Mesendoderm (in vitro differentiated cells): Measurements from ENCODE around the gene CEP164.

Experiments used
- DNase-seq: peaks from one replicate; pipeline ENCODE4 v3.0.0; 2013
- H2AK5ac ChIP-seq: 2 replicates; pipeline ENCODE4 v1.6.1; 2013; ENCODE audit warnings: low read length, inconsistent platforms
- H2BK120ac ChIP-seq: 2 replicates; pipeline ENCODE4 v1.6.1; 2013; ENCODE audit warnings: low read depth, mild to moderate bottlenecking, low read length, moderate library complexity, mixed read lengths
- H2BK15ac ChIP-seq: replicated peaks from 2 replicates; pipeline ENCODE4 v1.6.1; 2013; ENCODE audit warnings: low read depth, mild to moderate bottlenecking, moderate library complexity
- H2BK5ac ChIP-seq: 2 replicates; pipeline ENCODE4 v1.6.1; 2013; ENCODE audit warnings: low read length, inconsistent platforms
- H3K18ac ChIP-seq: 2 replicates; pipeline ENCODE4 v1.6.1; 2013; ENCODE audit warnings: mild to moderate bottlenecking, low read length, mixed read lengths
- H3K23ac ChIP-seq: one replicate; pipeline ENCODE4 v1.6.1; 2013; ENCODE audit warnings: low read length
- H3K27ac ChIP-seq: 2 replicates; pipeline ENCODE4 v1.5.1; 2013; ENCODE audit warnings: low read depth, mild to moderate bottlenecking, inconsistent platforms, low read length, moderate library complexity
- H3K27me3 ChIP-seq: 2 replicates; pipeline ENCODE4 v1.6.1; 2013; ENCODE audit warnings: low read length, control low read depth, mild to moderate bottlenecking, inconsistent platforms; ENCODE audit not compliant: insufficient read depth, poor library complexity
- H3K36me3 ChIP-seq: 2 replicates; pipeline ENCODE4 v1.6.1; 2013; ENCODE audit warnings: low read length, inconsistent platforms; ENCODE audit not compliant: control insufficient read depth, insufficient read depth
- H3K4ac ChIP-seq: one replicate; pipeline ENCODE4 v1.6.1; 2013; ENCODE audit warnings: low read depth, mild to moderate bottlenecking, low read length, moderate library complexity
- H3K4me1 ChIP-seq: 2 replicates; pipeline ENCODE4 v1.6.1; 2013; ENCODE audit warnings: low read depth, low read length, inconsistent platforms; ENCODE audit not compliant: control insufficient read depth
- H3K4me2 ChIP-seq: 2 replicates; pipeline ENCODE4 v1.6.1; 2013; ENCODE audit warnings: low read length
- H3K4me3 ChIP-seq: 2 replicates; pipeline ENCODE4 v1.5.1; 2013; ENCODE audit warnings: mild to moderate bottlenecking, low read length
- H3K56ac ChIP-seq: one replicate; pipeline ENCODE4 v1.6.1; 2013; ENCODE audit warnings: low read length
- H3K79me1 ChIP-seq: 2 replicates; pipeline ENCODE4 v1.6.1; 2013; ENCODE audit warnings: low read length, inconsistent platforms
- H3K79me2 ChIP-seq: 2 replicates; pipeline ENCODE4 v1.6.1; 2013; ENCODE audit warnings: mild to moderate bottlenecking, low read length; ENCODE audit not compliant: control insufficient read depth, insufficient read depth
- H3K9ac ChIP-seq: 2 replicates; pipeline ENCODE4 v1.6.1; 2013; ENCODE audit warnings: low read length, inconsistent platforms
- H4K5ac ChIP-seq: one replicate; pipeline ENCODE4 v1.6.1; 2013; ENCODE audit warnings: low read length
- H4K8ac ChIP-seq: one replicate; pipeline ENCODE4 v1.6.1; 2013; ENCODE audit warnings: low read depth, mild to moderate bottlenecking, control low read depth, low read length, moderate library complexity
- WGBS: extraction: QIAGEN DNeasy Blood & Tissue Kit; methylation state at CpG from one replicate; pipeline ENCODE4 v1.1.7; 2013; ENCODE audit warnings: low lambda C conversion rate, missing lambda C conversion rate; ENCODE audit not compliant: insufficient coverage; ENCODE audit errors: extremely low coverage; 5-methylcytosine and 5-hydroxymethylcytosine counted together

Gene CEP164

DNA sequence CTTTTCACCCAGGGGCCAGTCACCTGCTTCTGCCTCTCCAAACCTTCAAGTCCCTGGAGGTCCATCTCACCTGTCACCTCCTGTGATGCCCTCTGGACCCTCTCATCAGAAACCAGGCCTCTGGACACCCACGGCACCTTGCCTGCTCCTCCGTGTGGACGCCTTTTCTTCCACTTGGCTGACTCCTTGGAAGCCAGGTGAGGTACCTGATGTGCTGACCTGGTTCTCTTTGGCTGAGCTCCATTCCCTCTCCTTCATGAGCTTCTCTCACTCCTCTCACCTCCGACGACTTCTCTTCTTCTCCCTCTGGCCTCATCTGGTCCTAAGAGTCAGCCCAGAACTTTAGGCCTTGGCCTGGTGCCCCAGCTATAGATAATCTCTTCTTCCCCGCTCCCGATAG is 99.3 kb downstream of the CEP164 start:
- H4K8ac ChIP-seq: no peak overlapping the region
- H3K79me1 ChIP-seq: no peaks in the 10 kb centered on the region
- H2BK5ac ChIP-seq: no peak overlapping the region
- no peak overlapping the region for H3K4me3 ChIP-seq
- no peak overlapping the region for H3K4me2 ChIP-seq
- no peak overlapping the region for H3K18ac ChIP-seq
- no peak overlapping the region for H2BK120ac ChIP-seq
- no peak for DNase-seq
- no peak overlapping the region for H3K23ac ChIP-seq
- no peak overlapping the region for H3K27ac ChIP-seq
- no peak overlapping the region for H4K5ac ChIP-seq
- H2BK15ac ChIP-seq: no peak overlapping the region
- no peaks in the 10 kb centered on the region for H3K79me2 ChIP-seq
- H3K56ac ChIP-seq: no peak overlapping the region
- no peaks in the 10 kb centered on the region for H3K27me3 ChIP-seq
- no peak overlapping the region for H2AK5ac ChIP-seq
- H3K4ac ChIP-seq: no peak overlapping the region
- no CpG with 5 or more reads among the region's 7 CpGs for WGBS
- no peaks in the 10 kb centered on the region for H3K36me3 ChIP-seq
- peaks cover 4% of the 10 kb centered on the region for H3K4me1 ChIP-seq
- no peak overlapping the region for H3K9ac ChIP-seq

DNA sequence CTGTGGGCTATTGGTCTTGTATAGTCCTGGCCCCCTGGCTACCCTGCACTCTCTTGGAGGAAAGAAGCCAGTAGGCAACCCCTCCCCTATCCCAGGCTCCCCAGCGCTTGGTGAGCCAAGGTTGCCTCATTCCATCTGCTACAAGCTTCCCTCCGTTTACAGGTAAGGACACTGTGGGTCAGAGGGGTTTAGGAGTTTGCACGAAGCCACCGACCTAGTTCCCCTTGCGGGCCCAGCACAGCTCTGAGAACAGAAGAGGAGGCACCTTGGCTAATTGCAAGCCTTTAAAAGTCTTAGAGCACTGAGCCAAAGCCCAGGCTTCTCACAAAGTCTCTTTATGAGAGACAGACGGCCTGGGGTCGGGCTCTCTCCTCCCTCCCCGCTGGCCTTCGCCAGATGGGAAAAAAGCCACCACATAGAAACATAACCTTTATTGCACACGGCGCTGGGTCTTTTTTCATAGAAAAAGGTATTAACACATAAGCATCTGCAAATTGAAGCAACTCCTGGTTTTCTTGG is 99.8 kb downstream of the CEP164 start:
- no peaks in the 10 kb centered on the region for H3K27me3 ChIP-seq
- H3K36me3 ChIP-seq: no peaks in the 10 kb centered on the region
- H3K56ac ChIP-seq: no peak overlapping the region
- no peak overlapping the region for H3K23ac ChIP-seq
- H3K4me3 ChIP-seq: no peak overlapping the region
- no peak overlapping the region for H4K8ac ChIP-seq
- H2BK5ac ChIP-seq: no peak overlapping the region
- no peak overlapping the region for H2BK120ac ChIP-seq
- no peak overlapping the region for H2AK5ac ChIP-seq
- no peak overlapping the region for H4K5ac ChIP-seq
- no peak overlapping the region for H3K9ac ChIP-seq
- no peak overlapping the region for H3K27ac ChIP-seq
- WGBS: no CpG with 5 or more reads among the region's 11 CpGs
- no peaks in the 10 kb centered on the region for H3K79me2 ChIP-seq
- no peak for DNase-seq
- H3K18ac ChIP-seq: no peak overlapping the region
- peaks cover 4% of the 10 kb centered on the region for H3K4me1 ChIP-seq
- H2BK15ac ChIP-seq: no peak overlapping the region
- no peak overlapping the region for H3K4me2 ChIP-seq
- H3K4ac ChIP-seq: no peak overlapping the region
- no peaks in the 10 kb centered on the region for H3K79me1 ChIP-seq

DNA sequence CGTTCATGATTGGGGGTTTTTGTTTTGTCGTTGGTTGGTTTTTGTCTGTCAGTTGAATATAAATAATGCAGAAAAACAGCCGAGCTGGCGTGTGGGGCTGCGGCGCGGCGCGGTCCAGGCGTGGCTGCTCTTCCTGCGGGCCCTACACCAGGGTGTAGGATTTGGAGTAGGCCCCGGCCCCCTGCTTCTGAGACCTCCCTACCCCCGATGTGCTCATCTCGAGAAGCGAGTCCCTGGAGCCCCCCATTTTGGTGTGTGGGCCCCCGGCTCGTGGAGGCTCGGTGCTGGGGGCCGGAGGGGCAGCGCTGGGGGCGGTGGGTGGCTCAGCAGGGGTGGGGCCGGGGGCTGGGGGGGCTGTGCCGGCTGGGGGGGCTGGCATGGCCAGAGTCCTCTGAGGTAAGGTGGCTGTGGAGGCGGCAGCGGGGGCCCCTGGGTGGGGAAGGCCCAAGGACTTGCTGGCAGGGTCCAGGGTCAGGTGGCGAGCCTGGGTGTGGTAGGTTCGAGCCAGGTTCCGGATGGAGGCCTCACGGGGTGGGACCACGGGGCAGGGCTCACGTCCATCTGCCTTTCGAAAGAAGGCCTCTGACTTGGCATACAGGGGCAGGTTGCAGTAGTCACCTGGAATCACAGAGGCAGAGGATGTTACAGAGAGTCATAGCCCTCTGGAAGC is 100.7 kb downstream of the CEP164 start:
- H2AK5ac ChIP-seq: no peak overlapping the region
- no peak overlapping the region for H3K23ac ChIP-seq
- H3K4me1 ChIP-seq: peaks cover 4% of the 10 kb centered on the region
- H3K9ac ChIP-seq: no peak overlapping the region
- no peak overlapping the region for H2BK120ac ChIP-seq
- H3K36me3 ChIP-seq: no peaks in the 10 kb centered on the region
- no peak overlapping the region for H2BK5ac ChIP-seq
- H4K5ac ChIP-seq: no peak overlapping the region
- no peak overlapping the region for H2BK15ac ChIP-seq
- H3K27me3 ChIP-seq: no peaks in the 10 kb centered on the region
- H3K18ac ChIP-seq: peak overlapping the region; percentile 42
- no peak overlapping the region for H3K4ac ChIP-seq
- no peak overlapping the region for H3K56ac ChIP-seq
- no peak overlapping the region for H3K27ac ChIP-seq
- no CpG with 5 or more reads among the region's 32 CpGs for WGBS
- H3K4me2 ChIP-seq: no peak overlapping the region
- DNase-seq: no peak
- H4K8ac ChIP-seq: no peak overlapping the region
- H3K79me2 ChIP-seq: no peaks in the 10 kb centered on the region
- no peaks in the 10 kb centered on the region for H3K79me1 ChIP-seq
- H3K4me3 ChIP-seq: no peak overlapping the region

DNA sequence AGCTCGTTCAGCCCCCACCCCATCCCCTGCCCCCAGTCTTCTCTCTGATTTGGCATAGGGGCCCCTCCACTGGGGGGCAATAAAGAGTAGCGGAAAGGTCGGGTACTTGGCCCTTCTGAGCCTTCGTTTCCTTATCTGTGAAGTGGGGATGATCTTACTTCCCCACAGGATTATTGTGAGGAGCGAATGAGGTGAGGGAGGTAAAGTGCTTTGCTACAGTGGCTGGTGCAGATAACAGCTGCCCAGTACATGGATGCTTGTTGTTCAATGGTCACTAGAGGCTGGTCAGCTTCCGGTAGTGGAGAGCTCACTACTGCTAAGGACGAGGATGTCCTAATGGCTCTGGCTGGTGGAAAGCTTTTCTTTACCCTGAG is 101.2 kb downstream of the CEP164 start:
- no peak overlapping the region for H3K4me3 ChIP-seq
- H3K27ac ChIP-seq: no peak overlapping the region
- no peak overlapping the region for H2BK15ac ChIP-seq
- no peaks in the 10 kb centered on the region for H3K79me1 ChIP-seq
- no peak overlapping the region for H3K4ac ChIP-seq
- H3K79me2 ChIP-seq: no peaks in the 10 kb centered on the region
- H3K4me2 ChIP-seq: no peak overlapping the region
- H3K23ac ChIP-seq: no peak overlapping the region
- H4K8ac ChIP-seq: no peak overlapping the region
- H2BK120ac ChIP-seq: no peak overlapping the region
- H3K9ac ChIP-seq: no peak overlapping the region
- H3K18ac ChIP-seq: no peak overlapping the region
- WGBS: no CpG with 5 or more reads among the region's 7 CpGs
- no peak overlapping the region for H4K5ac ChIP-seq
- H2AK5ac ChIP-seq: no peak overlapping the region
- H3K56ac ChIP-seq: no peak overlapping the region
- H3K36me3 ChIP-seq: no peaks in the 10 kb centered on the region
- H2BK5ac ChIP-seq: no peak overlapping the region
- peaks cover 4% of the 10 kb centered on the region for H3K4me1 ChIP-seq
- no peaks in the 10 kb centered on the region for H3K27me3 ChIP-seq
- DNase-seq: peak; percentile 39

DNA sequence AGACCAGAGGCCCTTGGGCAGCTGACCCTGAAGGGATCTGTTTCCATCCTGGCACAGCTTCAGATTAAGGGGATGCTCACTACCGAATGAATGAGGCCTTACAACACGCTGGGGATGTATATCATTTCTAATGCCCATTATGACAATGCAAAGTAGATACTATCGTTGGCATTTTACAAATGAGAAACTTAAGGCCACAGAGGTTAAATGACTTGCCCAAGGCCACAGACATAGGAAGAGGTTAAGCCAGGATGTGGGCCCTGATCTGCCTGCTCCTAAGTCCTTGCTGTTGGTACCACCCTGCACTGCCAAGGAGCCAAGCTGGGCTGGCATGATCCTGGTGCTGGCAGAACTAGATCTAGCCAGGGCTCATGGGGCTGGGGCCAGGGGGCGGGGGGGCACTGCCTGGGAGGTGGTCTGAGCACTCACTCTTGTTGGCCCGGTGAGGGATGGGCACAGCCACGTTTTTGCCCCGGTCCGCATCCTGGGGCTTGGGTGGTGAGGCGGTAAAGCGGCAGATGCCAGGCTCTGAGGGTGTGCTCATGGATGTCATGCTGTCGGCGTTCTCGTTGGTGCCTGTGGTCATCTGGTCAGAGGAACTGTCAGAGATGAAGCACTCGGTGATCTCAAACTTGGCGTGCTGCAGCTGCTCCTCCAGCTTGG is 102.8 kb downstream of the CEP164 start:
- H3K4me3 ChIP-seq: no peak overlapping the region
- H4K8ac ChIP-seq: no peak overlapping the region
- no peak overlapping the region for H3K4me2 ChIP-seq
- no peaks in the 10 kb centered on the region for H3K27me3 ChIP-seq
- no peak overlapping the region for H2BK120ac ChIP-seq
- H3K79me1 ChIP-seq: no peaks in the 10 kb centered on the region
- peaks cover 4% of the 10 kb centered on the region for H3K4me1 ChIP-seq
- H3K56ac ChIP-seq: peak overlapping the region; percentile 56
- no peak for DNase-seq
- no peak overlapping the region for H2BK5ac ChIP-seq
- H3K9ac ChIP-seq: no peak overlapping the region
- H2AK5ac ChIP-seq: no peak overlapping the region
- WGBS: no CpG with 5 or more reads among the region's 15 CpGs
- H3K27ac ChIP-seq: no peak overlapping the region
- no peak overlapping the region for H3K18ac ChIP-seq
- H2BK15ac ChIP-seq: no peak overlapping the region
- no peak overlapping the region for H3K23ac ChIP-seq
- H3K36me3 ChIP-seq: no peaks in the 10 kb centered on the region
- no peaks in the 10 kb centered on the region for H3K79me2 ChIP-seq
- no peak overlapping the region for H3K4ac ChIP-seq
- no peak overlapping the region for H4K5ac ChIP-seq
